OCI-LY1 (cell line): ENCODE results near the gene GFI1.

Experiments used
- H2AFZ ChIP-seq: fragments of 200-600 bp; sonication (generic), shearing (Covaris generic); 2 replicates; pipeline ENCODE4 v1.6.0; 2014; ENCODE audit warnings: antibody characterized with exemption, mild to moderate bottlenecking, low read length
- H3F3A ChIP-seq: fragments of 200-600 bp; sonication (generic), shearing (Covaris generic); 2 replicates; pipeline ENCODE4 v1.6.0; 2014; ENCODE audit warnings: mild to moderate bottlenecking, antibody characterized with exemption, low read length, moderate library complexity; ENCODE audit not compliant: insufficient read depth
- H3K27ac ChIP-seq: fragments of 200-600 bp; sonication (generic); 2 replicates; pipeline ENCODE4 v1.5.1; 2014; ENCODE audit warnings: low read length, mixed run types, mild to moderate bottlenecking, low read depth; ENCODE audit not compliant: poor library complexity, severe bottlenecking
- H3K27me3 ChIP-seq: fragments of 200-600 bp; sonication (generic); 2 replicates; pipeline ENCODE4 v1.6.0; 2014; ENCODE audit warnings: antibody characterized with exemption, mild to moderate bottlenecking, low read length, moderate library complexity; ENCODE audit not compliant: insufficient read depth
- H3K36me3 ChIP-seq: fragments of 200-600 bp; sonication (generic); 2 replicates; pipeline ENCODE4 v1.6.1; 2014; ENCODE audit warnings: mild to moderate bottlenecking, antibody characterized with exemption, low read length, moderate library complexity, mixed read lengths; ENCODE audit not compliant: insufficient read depth
- H3K4me1 ChIP-seq: fragments of 200-600 bp; sonication (generic); 2 replicates; pipeline ENCODE4 v1.5.1; 2014; ENCODE audit warnings: mild to moderate bottlenecking, low read length, moderate library complexity; ENCODE audit not compliant: insufficient read depth, severe bottlenecking
- H3K4me2 ChIP-seq: fragments of 200-600 bp; sonication (generic), shearing (Covaris generic); 2 replicates; pipeline ENCODE4 v1.6.1; 2014; ENCODE audit warnings: low read length
- H3K4me3 ChIP-seq: fragments of 200-600 bp; sonication (generic); 2 replicates; pipeline ENCODE4 v1.5.1; 2014; ENCODE audit warnings: low read length, low read depth, mild to moderate bottlenecking, mixed read lengths; ENCODE audit not compliant: poor library complexity, severe bottlenecking
- H3K79me2 ChIP-seq: fragments of 200-600 bp; shearing (Covaris generic); 2 replicates; pipeline ENCODE4 v1.6.1; 2016; ENCODE audit warnings: mixed run types, low read length, mixed read lengths; ENCODE audit not compliant: insufficient read depth
- H3K9ac ChIP-seq: fragments of 200-600 bp; sonication (generic), shearing (Covaris generic); 2 replicates; pipeline ENCODE4 v1.6.1; 2014; ENCODE audit warnings: mild to moderate bottlenecking, low read length, mixed read lengths
- H3K9me2 ChIP-seq: fragments of 200-600 bp; sonication (generic), shearing (Covaris generic); 2 replicates; pipeline ENCODE4 v1.6.1; 2014; ENCODE audit warnings: low read depth, mild to moderate bottlenecking, low read length, mixed read lengths
- H3K9me3 ChIP-seq: fragments of 200-600 bp; shearing (Covaris generic); 2 replicates; pipeline ENCODE4 v1.6.1; 2014; ENCODE audit warnings: low read length, mixed read lengths
- H4K20me1 ChIP-seq: fragments of 200-600 bp; sonication (generic), shearing (Covaris generic); 2 replicates; pipeline ENCODE4 v1.6.0; 2016; ENCODE audit warnings: mild to moderate bottlenecking, low read length; ENCODE audit not compliant: insufficient read depth
- CTCF ChIP-seq: fragments of 200-600 bp; sonication (generic), shearing (Covaris generic); IDR thresholded peaks from 2 replicates; pipeline ENCODE4 v1.5.1; 2017; ENCODE audit warnings: mild to moderate bottlenecking, antibody characterized with exemption, low read length, moderate library complexity, mixed read lengths
- EZH2 ChIP-seq: fragments of 200-600 bp; sonication (generic), shearing (Covaris generic); IDR thresholded peaks from 2 replicates; pipeline ENCODE4 v1.8.0; 2017; ENCODE audit warnings: borderline replicate concordance, mixed run types, mild to moderate bottlenecking, antibody characterized with exemption, low read length, moderate library complexity, mixed read lengths

GFI1 gene

GRCh38 chr1:92504291-92505014 lies 17.7 kb upstream of the GFI1 start:
- H3K9me3 ChIP-seq = no peaks in the 10 kb centered on the region
- no peaks in the 10 kb centered on the region for H3K9me2 ChIP-seq
- no peaks in the 10 kb centered on the region for H3K36me3 ChIP-seq
- peak overlapping the region; percentile 24 for H2AFZ ChIP-seq
- H3K27ac ChIP-seq = peak overlapping the region; percentile 71
- H4K20me1 ChIP-seq = no peaks in the 10 kb centered on the region
- no peak for TF ChIP-seq EZH2
- TF ChIP-seq CTCF = no peak
- peaks cover 24% of the 10 kb centered on the region for H3K4me1 ChIP-seq
- peak overlapping the region; percentile 12 for H3K4me3 ChIP-seq
- H3K27me3 ChIP-seq = no peaks in the 10 kb centered on the region
- no peaks in the 10 kb centered on the region for H3F3A ChIP-seq
- peak overlapping the region; percentile 16; the same call in 1 of the 2 replicates for H3K9ac ChIP-seq
- peak overlapping the region; percentile 33 for H3K4me2 ChIP-seq
- H3K79me2 ChIP-seq = no peaks in the 10 kb centered on the region

GRCh38 chr1:92503926-92504285 lies 17.2 kb upstream of the GFI1 start:
- peak overlapping the region; percentile 33 for H3K4me2 ChIP-seq

GRCh38 chr1:92503043-92503925 lies 16.6 kb upstream of the GFI1 start:
- Histone ChIP-seq H3K9me2 (no peaks in the 10 kb centered on the region), H4K20me1 (no peaks in the 10 kb centered on the region), H3K27ac (peak overlapping the region; percentile 71), H3K4me1 (peaks cover 24% of the 10 kb centered on the region), H3K79me2 (no peaks in the 10 kb centered on the region), H3K36me3 (no peaks in the 10 kb centered on the region), H3K9ac (peak overlapping the region; percentile 16; the same call in 1 of the 2 replicates), H2AFZ (peak overlapping the region; percentile 24), H3K4me3 (no peak overlapping the region), H3K27me3 (no peaks in the 10 kb centered on the region), H3K4me2 (no peak overlapping the region; the same call in 1 of the 2 replicates), H3K9me3 (no peaks in the 10 kb centered on the region), H3F3A (no peaks in the 10 kb centered on the region)
- TF ChIP-seq EZH2 (no peak), CTCF (no peak)

More at GRCh38 chr1:92503926-92504285, 17.2 kb upstream of the GFI1 start:
- peak overlapping the region; percentile 24 for H2AFZ ChIP-seq
- no peak for TF ChIP-seq CTCF
- no peak for TF ChIP-seq EZH2
- H4K20me1 ChIP-seq = no peaks in the 10 kb centered on the region
- H3K9ac ChIP-seq = peak overlapping the region; percentile 16; the same call in 1 of the 2 replicates
- H3K27me3 ChIP-seq = no peaks in the 10 kb centered on the region
- H3K4me1 ChIP-seq = peaks cover 24% of the 10 kb centered on the region
- peak overlapping the region; percentile 71 for H3K27ac ChIP-seq
- H3K9me3 ChIP-seq = no peaks in the 10 kb centered on the region
- no peak overlapping the region for H3K4me3 ChIP-seq
- no peaks in the 10 kb centered on the region for H3F3A ChIP-seq
- H3K9me2 ChIP-seq = no peaks in the 10 kb centered on the region
- H3K79me2 ChIP-seq = no peaks in the 10 kb centered on the region
- no peaks in the 10 kb centered on the region for H3K36me3 ChIP-seq
